Loucy (cell line): ENCODE data around the gene NLRP12.

Experiments
- H2AFZ ChIP-seq: fragments of 200-600 bp; sonication (generic); 2 replicates; pipeline ENCODE4 v1.6.0; 2016; ENCODE audit warnings: antibody characterized with exemption, mild to moderate bottlenecking, low read length, moderate library complexity
- H3F3A ChIP-seq: fragments of 200-600 bp; 2 replicates; pipeline ENCODE4 v1.6.0; 2016; ENCODE audit warnings: antibody characterized with exemption, low read depth, mild to moderate bottlenecking
- H3K27me3 ChIP-seq: fragments of 200-600 bp; sonication (generic); 2 replicates; pipeline ENCODE4 v1.6.1; 2014; ENCODE audit warnings: low read length, mild to moderate bottlenecking; ENCODE audit not compliant: insufficient read depth, poor library complexity, severe bottlenecking
- H3K36me3 ChIP-seq: fragments of 200-600 bp; sonication (generic); 2 replicates; pipeline ENCODE4 v1.6.1; 2016; ENCODE audit warnings: low read length; ENCODE audit not compliant: insufficient read depth
- H3K4me1 ChIP-seq: fragments of 200-600 bp; sonication (generic); 2 replicates; pipeline ENCODE4 v1.5.1; 2014; ENCODE audit warnings: low read length, mild to moderate bottlenecking; ENCODE audit not compliant: insufficient read depth, poor library complexity, severe bottlenecking
- H3K4me2 ChIP-seq: fragments of 200-600 bp; sonication (generic); 2 replicates; pipeline ENCODE4 v1.6.0; 2014; ENCODE audit warnings: antibody characterized with exemption, low read length, low read depth, mild to moderate bottlenecking; ENCODE audit not compliant: poor library complexity, severe bottlenecking
- H3K4me3 ChIP-seq: fragments of 200-600 bp; sonication (generic); 2 replicates; pipeline ENCODE4 v1.5.1; 2014; ENCODE audit warnings: low read length, mild to moderate bottlenecking, mixed read lengths; ENCODE audit not compliant: poor library complexity, severe bottlenecking
- H3K79me2 ChIP-seq: fragments of 200-600 bp; sonication (generic); 2 replicates; pipeline ENCODE4 v1.6.1; 2014; ENCODE audit warnings: low read length; ENCODE audit not compliant: insufficient read depth
- H3K9ac ChIP-seq: fragments of 200-600 bp; sonication (generic); 2 replicates; pipeline ENCODE4 v1.6.0; 2014; ENCODE audit warnings: mild to moderate bottlenecking, low read depth, low read length, moderate library complexity; ENCODE audit not compliant: poor library complexity, severe bottlenecking
- H3K9me2 ChIP-seq: fragments of 200-600 bp; sonication (generic); replicated peaks from 2 replicates; pipeline ENCODE4 v1.6.1; 2016; ENCODE audit warnings: low read depth, low read length, mixed read lengths
- H3K9me3 ChIP-seq: fragments of 200-600 bp; sonication (generic); 2 replicates; pipeline ENCODE4 v1.6.1; 2014; ENCODE audit warnings: mild to moderate bottlenecking, antibody characterized with exemption, low read length, low read depth; ENCODE audit not compliant: insufficient read depth
- H4K20me1 ChIP-seq: fragments of 200-600 bp; sonication (generic); 2 replicates; pipeline ENCODE4 v1.6.0; 2014; ENCODE audit warnings: antibody characterized with exemption, low read length, mild to moderate bottlenecking; ENCODE audit not compliant: insufficient read depth, poor library complexity, severe bottlenecking
- EZH2phosphoT487 ChIP-seq: fragments of 200-600 bp; IDR thresholded peaks from 2 replicates; pipeline ENCODE4 v1.6.1; 2018; ENCODE audit warnings: antibody characterized with exemption, mild to moderate bottlenecking, moderate library complexity, borderline replicate concordance
- TF ChIP-seq, protein P1 (sequence below): fragments of 200-600 bp; sonication (generic); conservative IDR thresholded peaks from 2 replicates; pipeline ENCODE4 v1.5.1; 2014; ENCODE audit warnings: mild to moderate bottlenecking, antibody characterized with exemption, low read length

Gene NLRP12

DNA sequence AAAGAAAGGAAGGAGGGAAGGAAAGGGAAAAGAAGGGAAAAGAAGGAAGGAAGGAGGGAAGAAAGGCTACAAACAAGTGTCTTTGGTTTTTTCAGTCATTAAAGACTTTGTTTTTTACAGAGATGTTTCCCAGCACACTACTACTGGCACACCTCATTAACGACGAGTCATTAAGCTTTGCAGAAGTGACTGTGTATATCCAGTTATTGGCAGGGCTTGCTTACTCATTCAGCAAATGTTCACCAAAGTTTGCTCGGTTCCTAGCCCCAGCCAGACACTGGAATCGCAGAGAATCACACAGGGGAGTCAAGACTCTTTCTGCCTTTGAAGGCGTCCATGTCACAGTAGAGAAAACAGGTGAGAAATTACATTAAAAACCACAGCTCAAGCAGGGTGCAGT lies 4.3 kb downstream of the NLRP12 start:
- no peaks in the 10 kb centered on the region for H3K4me1 ChIP-seq

DNA sequence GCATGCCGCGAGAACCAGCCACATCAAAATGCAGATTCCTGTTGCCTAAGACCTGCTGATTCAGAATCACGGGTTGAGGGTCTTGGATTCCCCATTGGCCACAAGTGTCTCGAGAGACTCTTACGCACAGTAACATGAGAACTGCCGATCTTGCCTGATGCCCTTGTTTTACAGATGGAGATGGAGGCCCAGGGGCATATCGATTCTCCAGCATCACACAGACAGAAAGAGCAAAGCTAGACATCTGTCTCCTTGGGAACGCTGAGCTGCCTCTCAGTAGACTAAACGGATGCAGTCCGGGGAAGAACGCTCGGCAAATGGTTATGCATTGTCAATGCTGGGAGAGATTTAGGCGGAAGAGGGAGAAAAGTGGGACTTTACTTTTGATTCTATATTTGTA lies 5.4 kb downstream of the NLRP12 start:
- no peak overlapping the region for H3K4me3 ChIP-seq
- H3K9ac ChIP-seq, result no peak overlapping the region
- H3K4me2 ChIP-seq, result no peak overlapping the region
- no peaks in the 10 kb centered on the region for H3K9me2 ChIP-seq
- no peaks in the 10 kb centered on the region for H3K4me1 ChIP-seq
- no peak for TF ChIP-seq EZH2phosphoT487
- TF ChIP-seq, protein P1, sequence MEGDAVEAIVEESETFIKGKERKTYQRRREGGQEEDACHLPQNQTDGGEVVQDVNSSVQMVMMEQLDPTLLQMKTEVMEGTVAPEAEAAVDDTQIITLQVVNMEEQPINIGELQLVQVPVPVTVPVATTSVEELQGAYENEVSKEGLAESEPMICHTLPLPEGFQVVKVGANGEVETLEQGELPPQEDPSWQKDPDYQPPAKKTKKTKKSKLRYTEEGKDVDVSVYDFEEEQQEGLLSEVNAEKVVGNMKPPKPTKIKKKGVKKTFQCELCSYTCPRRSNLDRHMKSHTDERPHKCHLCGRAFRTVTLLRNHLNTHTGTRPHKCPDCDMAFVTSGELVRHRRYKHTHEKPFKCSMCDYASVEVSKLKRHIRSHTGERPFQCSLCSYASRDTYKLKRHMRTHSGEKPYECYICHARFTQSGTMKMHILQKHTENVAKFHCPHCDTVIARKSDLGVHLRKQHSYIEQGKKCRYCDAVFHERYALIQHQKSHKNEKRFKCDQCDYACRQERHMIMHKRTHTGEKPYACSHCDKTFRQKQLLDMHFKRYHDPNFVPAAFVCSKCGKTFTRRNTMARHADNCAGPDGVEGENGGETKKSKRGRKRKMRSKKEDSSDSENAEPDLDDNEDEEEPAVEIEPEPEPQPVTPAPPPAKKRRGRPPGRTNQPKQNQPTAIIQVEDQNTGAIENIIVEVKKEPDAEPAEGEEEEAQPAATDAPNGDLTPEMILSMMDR, result no peak
- no peak overlapping the region for H2AFZ ChIP-seq
- no peaks in the 10 kb centered on the region for H4K20me1 ChIP-seq
- no peaks in the 10 kb centered on the region for H3K36me3 ChIP-seq
- H3K9me3 ChIP-seq, result no peaks in the 10 kb centered on the region
- no peaks in the 10 kb centered on the region for H3K79me2 ChIP-seq
- H3F3A ChIP-seq, result no peaks in the 10 kb centered on the region
- no peaks in the 10 kb centered on the region for H3K27me3 ChIP-seq

More for the DNA sequence above, 4.3 kb downstream of the NLRP12 start:
- H4K20me1 ChIP-seq, result no peaks in the 10 kb centered on the region
- no peaks in the 10 kb centered on the region for H3K36me3 ChIP-seq
- no peaks in the 10 kb centered on the region for H3K27me3 ChIP-seq
- H3K79me2 ChIP-seq, result no peaks in the 10 kb centered on the region
- no peak overlapping the region for H3K9ac ChIP-seq
- TF ChIP-seq EZH2phosphoT487, result no peak
- TF ChIP-seq, protein P1, result no peak
- no peaks in the 10 kb centered on the region for H3K9me2 ChIP-seq
- no peaks in the 10 kb centered on the region for H3F3A ChIP-seq
- no peaks in the 10 kb centered on the region for H3K9me3 ChIP-seq
- H3K4me3 ChIP-seq, result no peak overlapping the region
- no peak overlapping the region for H3K4me2 ChIP-seq
- no peak overlapping the region for H2AFZ ChIP-seq

DNA sequence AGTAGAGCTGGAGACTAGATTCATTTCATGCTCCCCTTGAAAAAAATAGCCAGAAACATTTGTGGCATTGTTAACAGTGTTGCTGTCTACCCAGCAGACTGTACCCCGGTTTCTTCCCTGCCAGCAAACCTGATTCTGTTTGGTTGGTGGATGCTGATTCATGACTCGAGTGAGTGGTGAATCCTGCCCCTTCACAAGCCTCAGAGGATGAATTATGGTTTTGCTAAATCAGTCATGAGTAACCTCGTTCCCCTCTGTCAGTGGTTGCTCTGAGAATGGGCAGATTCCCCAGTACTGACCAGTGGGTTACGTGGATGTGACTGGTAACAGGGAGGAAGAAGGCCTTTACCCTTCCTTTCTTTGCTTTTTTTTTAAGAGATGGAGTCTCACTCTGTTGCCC lies 10.1 kb downstream of the NLRP12 start:
- Histone ChIP-seq H3K9ac (no peak overlapping the region), H3K4me3 (no peak overlapping the region), H3K4me1 (no peaks in the 10 kb centered on the region), H3F3A (no peaks in the 10 kb centered on the region), H3K9me3 (no peaks in the 10 kb centered on the region), H3K9me2 (no peaks in the 10 kb centered on the region), H3K4me2 (no peak overlapping the region), H3K27me3 (no peaks in the 10 kb centered on the region), H4K20me1 (no peaks in the 10 kb centered on the region), H2AFZ (no peak overlapping the region), H3K79me2 (no peaks in the 10 kb centered on the region), H3K36me3 (no peaks in the 10 kb centered on the region)
- TF ChIP-seq, protein P1, result no peak
